ENCODE data around the gene SLC7A6. TPM values are rescaled to one million over a fixed set of nuclear protein-coding genes. Genes with fewer than 3 reads are reported as not detected.

The SLC7A6 gene
- total RNA-seq, 1 experiment from 2014 or later = 28.5 TPM

DNA sequence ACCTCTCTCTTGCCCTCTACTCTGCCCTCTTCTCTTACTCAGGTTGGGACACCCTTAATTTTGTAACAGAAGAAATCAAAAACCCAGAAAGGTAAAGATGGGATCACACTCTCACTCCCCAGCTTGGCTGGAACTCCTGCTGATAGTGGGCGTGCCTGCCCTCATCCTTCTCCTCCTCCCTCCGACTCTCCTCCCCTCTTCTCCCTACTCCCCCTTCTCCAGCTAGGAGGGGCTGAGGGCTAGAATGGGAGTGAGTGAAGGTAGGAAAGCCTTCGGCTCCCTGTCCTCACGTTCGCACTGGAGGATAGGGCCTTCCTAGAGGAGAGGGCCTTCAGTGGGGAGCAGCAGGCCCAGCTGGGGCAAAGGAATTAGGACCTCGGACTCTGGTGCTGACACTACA, 26.1 kb downstream of the SLC7A6 start:
- no peak overlapping the region for H3K4me2 ChIP-seq (ENCODE audit: low read length)
- ChIA-PET RAD21 (ENCODE audit: low non-redundant PET in 1 of 2, low total read pairs in 2 of 2, uncharacterized antibody in 2 of 2, unreplicated experiment in 2 of 2) (no interaction called here), POLR2A (no interaction called here), CTCF (interaction anchor here (2.2 kb wide), 1 partner anchor 26 kb away, joined by 6 read pairs; the partner anchor contains the start of gene SLC7A6)
- no peak for TF ChIP-seq POLR2AphosphoS5 (IDR thresholded peaks at IDR 0.05; ENCODE audit: low read depth, low read length)
- no peak for TF ChIP-seq ZNF274 (IDR thresholded peaks at IDR 0.05; ENCODE audit: low read depth, low read length)
- no peak for TF ChIP-seq EGR1 (IDR thresholded peaks at IDR 0.05; ENCODE audit: low read depth)
- TF ChIP-seq FOSL1 (IDR thresholded peaks at IDR 0.05; ENCODE audit: low read depth) = no peak
- TF ChIP-seq, protein P1, sequence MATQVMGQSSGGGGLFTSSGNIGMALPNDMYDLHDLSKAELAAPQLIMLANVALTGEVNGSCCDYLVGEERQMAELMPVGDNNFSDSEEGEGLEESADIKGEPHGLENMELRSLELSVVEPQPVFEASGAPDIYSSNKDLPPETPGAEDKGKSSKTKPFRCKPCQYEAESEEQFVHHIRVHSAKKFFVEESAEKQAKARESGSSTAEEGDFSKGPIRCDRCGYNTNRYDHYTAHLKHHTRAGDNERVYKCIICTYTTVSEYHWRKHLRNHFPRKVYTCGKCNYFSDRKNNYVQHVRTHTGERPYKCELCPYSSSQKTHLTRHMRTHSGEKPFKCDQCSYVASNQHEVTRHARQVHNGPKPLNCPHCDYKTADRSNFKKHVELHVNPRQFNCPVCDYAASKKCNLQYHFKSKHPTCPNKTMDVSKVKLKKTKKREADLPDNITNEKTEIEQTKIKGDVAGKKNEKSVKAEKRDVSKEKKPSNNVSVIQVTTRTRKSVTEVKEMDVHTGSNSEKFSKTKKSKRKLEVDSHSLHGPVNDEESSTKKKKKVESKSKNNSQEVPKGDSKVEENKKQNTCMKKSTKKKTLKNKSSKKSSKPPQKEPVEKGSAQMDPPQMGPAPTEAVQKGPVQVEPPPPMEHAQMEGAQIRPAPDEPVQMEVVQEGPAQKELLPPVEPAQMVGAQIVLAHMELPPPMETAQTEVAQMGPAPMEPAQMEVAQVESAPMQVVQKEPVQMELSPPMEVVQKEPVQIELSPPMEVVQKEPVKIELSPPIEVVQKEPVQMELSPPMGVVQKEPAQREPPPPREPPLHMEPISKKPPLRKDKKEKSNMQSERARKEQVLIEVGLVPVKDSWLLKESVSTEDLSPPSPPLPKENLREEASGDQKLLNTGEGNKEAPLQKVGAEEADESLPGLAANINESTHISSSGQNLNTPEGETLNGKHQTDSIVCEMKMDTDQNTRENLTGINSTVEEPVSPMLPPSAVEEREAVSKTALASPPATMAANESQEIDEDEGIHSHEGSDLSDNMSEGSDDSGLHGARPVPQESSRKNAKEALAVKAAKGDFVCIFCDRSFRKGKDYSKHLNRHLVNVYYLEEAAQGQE (IDR thresholded peaks at IDR 0.05; ENCODE audit: low read depth) = no peak
- TF ChIP-seq RAD21 (IDR thresholded peaks at IDR 0.05; ENCODE audit: low read depth) = no peak
- no peak for TF ChIP-seq EZH2 (IDR thresholded peaks at IDR 0.05)
- TF ChIP-seq, protein P2, sequence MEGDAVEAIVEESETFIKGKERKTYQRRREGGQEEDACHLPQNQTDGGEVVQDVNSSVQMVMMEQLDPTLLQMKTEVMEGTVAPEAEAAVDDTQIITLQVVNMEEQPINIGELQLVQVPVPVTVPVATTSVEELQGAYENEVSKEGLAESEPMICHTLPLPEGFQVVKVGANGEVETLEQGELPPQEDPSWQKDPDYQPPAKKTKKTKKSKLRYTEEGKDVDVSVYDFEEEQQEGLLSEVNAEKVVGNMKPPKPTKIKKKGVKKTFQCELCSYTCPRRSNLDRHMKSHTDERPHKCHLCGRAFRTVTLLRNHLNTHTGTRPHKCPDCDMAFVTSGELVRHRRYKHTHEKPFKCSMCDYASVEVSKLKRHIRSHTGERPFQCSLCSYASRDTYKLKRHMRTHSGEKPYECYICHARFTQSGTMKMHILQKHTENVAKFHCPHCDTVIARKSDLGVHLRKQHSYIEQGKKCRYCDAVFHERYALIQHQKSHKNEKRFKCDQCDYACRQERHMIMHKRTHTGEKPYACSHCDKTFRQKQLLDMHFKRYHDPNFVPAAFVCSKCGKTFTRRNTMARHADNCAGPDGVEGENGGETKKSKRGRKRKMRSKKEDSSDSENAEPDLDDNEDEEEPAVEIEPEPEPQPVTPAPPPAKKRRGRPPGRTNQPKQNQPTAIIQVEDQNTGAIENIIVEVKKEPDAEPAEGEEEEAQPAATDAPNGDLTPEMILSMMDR (IDR thresholded peaks at IDR 0.05 in 2 of 3, conservative IDR thresholded peaks at IDR 0.05 in 1 of 3; ENCODE audit: borderline replicate concordance in 1 of 3, insufficient read depth in 1 of 3, low read depth in 2 of 3, low read length in 2 of 3) = no peak
- TF ChIP-seq POLR2A (IDR thresholded peaks at IDR 0.05; ENCODE audit: borderline replicate concordance, extremely low read depth, insufficient read depth, insufficient read length) = no peak
- no peak for TF ChIP-seq ZFX (IDR thresholded peaks at IDR 0.05)
- H4K20me1 ChIP-seq (ENCODE audit: insufficient read depth) = no peaks in the 10 kb centered on the region
- intact Hi-C loops (cut with micrococcal nuclease) = no loop called here
- H3K9me3 ChIP-seq (ENCODE audit: control insufficient read depth in 1 of 2, insufficient read depth in 1 of 2, low read depth in 1 of 2, low read length in 2 of 2) = no peaks in the 10 kb centered on the region
- H2AFZ ChIP-seq (ENCODE audit: low read depth, low read length, poor library complexity, severe bottlenecking) = no peak overlapping the region
- peaks cover 0 to 7% of the 10 kb centered on the region in 2 experiments; a peak in 1 of 4 replicates for H3K4me1 ChIP-seq (ENCODE audit: control insufficient read depth in 1 of 2, insufficient read depth in 2 of 2, low read length in 2 of 2)
- H3K79me2 ChIP-seq (ENCODE audit: insufficient read depth, low read length) = peaks cover 29% of the 10 kb centered on the region
- no peak overlapping the region for H3K9ac ChIP-seq (ENCODE audit: low read length)
- DNase-seq (ENCODE audit: low read depth, low spot score) (no peak), ATAC-seq (no peak)
- no peak overlapping the region for H3K4me3 ChIP-seq (replicated peaks in 1 of 2; ENCODE audit: low read depth in 1 of 2, low read length in 2 of 2)
- peaks cover 2 to 39% of the 10 kb centered on the region in 2 experiments; a peak in 2 of 4 replicates for H3K36me3 ChIP-seq (ENCODE audit: control insufficient read depth in 1 of 2, insufficient read depth in 2 of 2, low read length in 2 of 2)
- no peaks in the 10 kb centered on the region for H3K9me2 ChIP-seq (ENCODE audit: insufficient read depth)
- H3K27ac ChIP-seq (ENCODE audit: low read depth, low read length) = no peak overlapping the region
- BruUV-seq (replicated peaks) = no TSS peak
- H3K27me3 ChIP-seq (ENCODE audit: insufficient read depth, low read length) = no peaks in the 10 kb centered on the region

All from HCT116 (cell line).